ENCODE measurements around the gene ADARB2. TPM values are rescaled to one million over a fixed set of nuclear protein-coding genes. Genes with fewer than 3 reads are reported as not detected.

ADARB2 gene
- total RNA-seq, 2 donors from 2014 or later: 8.0 to 12.2 TPM

DNA sequence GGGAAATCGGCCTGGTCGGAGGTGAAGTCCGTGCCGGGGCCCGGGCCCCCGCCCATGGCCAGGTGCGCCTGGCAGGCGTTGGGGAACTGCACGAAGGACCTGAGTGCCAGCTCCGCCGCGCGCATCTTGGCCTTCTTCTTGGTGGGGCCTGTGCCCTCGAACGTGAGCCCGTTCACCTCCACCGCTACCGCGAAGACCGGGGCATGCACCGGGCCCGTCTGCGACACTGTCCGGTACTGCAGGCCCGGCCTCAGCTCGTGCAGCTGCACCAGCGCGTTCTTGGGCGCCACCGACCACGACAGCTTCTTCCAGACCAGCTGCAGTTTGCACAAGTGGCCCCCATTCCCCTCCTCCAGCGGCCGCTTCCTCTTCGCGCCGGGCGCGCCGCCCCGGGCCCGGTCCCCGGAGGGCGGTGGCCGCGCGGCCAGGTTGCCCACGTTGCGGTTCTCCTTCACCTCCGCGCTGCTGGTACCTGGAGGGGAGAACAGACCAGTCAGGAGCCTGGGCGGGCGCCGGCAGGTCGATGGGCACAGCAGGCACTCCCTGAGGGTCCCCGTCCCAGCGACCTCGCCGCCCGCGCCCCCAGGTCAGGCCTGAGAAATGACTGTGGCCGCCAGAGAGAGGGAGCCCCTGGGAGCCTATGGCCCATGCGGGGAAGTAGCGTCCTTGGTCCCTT lies 373.7 kb downstream of the ADARB2 start:
- no peaks in the 10 kb centered on the region for H3K27me3 ChIP-seq
- WGBS, 2 donors: 67 to 68% methylated on average over 20 to 55 of the region's 63 CpGs
- intact Hi-C loops (cut with DNase I): no loop called here
- no peaks in the 10 kb centered on the region for H3K9me3 ChIP-seq
- H3K36me3 ChIP-seq (replicated peaks in 1 of 2; ENCODE audit: insufficient read depth in 1 of 2, low read depth in 2 of 2): no peaks in the 10 kb centered on the region
- ATAC-seq: no peak
- H3K4me1 ChIP-seq: no peaks in the 10 kb centered on the region
- no peak overlapping the region for H3K27ac ChIP-seq
- no peak for TF ChIP-seq POLR2A (IDR thresholded peaks at IDR 0.05)
- TF ChIP-seq, protein P1, sequence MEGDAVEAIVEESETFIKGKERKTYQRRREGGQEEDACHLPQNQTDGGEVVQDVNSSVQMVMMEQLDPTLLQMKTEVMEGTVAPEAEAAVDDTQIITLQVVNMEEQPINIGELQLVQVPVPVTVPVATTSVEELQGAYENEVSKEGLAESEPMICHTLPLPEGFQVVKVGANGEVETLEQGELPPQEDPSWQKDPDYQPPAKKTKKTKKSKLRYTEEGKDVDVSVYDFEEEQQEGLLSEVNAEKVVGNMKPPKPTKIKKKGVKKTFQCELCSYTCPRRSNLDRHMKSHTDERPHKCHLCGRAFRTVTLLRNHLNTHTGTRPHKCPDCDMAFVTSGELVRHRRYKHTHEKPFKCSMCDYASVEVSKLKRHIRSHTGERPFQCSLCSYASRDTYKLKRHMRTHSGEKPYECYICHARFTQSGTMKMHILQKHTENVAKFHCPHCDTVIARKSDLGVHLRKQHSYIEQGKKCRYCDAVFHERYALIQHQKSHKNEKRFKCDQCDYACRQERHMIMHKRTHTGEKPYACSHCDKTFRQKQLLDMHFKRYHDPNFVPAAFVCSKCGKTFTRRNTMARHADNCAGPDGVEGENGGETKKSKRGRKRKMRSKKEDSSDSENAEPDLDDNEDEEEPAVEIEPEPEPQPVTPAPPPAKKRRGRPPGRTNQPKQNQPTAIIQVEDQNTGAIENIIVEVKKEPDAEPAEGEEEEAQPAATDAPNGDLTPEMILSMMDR (IDR thresholded peaks at IDR 0.05): no peak
- DNase-seq: no peak
- H3K4me3 ChIP-seq: no peak overlapping the region

DNA sequence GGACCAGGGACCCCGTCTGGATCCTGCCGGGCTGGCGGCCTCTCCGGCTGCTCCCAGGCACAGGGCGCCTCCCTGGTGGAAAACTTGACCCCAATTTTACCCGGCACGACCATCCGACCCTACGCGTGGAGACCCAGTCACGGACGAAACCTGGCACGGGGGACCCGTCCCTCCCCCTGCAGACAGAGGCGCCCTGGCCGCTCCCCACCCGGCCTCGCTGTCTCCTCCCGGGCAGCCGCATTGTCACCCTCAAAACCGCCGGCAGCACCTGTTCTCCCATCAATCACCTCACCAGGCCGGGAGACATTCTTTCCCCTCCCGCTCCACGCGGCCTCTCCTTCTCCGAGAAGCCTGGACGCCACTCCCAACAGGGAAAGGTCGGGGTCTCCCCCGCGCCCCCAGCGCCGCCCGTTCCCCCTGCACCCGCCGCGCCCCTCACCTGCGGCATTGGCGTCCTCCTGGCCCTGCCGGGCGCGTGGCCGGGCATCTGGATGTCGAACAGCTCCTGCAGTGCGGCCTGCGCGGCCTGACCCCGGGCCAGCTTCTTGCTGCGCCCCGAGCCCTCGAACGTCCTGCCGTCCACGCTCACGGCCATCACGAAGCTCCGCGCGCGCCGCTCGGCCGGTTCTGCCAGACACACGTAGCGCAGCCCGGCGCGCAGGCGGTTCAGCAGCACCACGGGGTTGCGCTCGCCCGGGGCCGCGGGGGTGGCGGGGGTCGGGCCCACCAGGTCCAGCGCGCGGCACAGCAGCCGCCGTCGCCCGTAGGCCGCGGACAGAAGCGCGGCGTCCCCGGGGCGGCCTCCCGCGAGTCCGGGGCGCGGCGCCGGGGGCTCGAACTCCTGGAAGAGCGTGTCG lies 374.5 kb downstream of the ADARB2 start:
- H3K36me3 ChIP-seq (replicated peaks in 1 of 2; ENCODE audit: insufficient read depth in 1 of 2, low read depth in 2 of 2): no peaks in the 10 kb centered on the region
- H3K4me3 ChIP-seq: no peak overlapping the region
- ATAC-seq (no peak), DNase-seq (no peak)
- WGBS, 2 donors: 73 to 77% methylated on average over 48 to 68 of the region's 101 CpGs
- no peaks in the 10 kb centered on the region for H3K4me1 ChIP-seq
- intact Hi-C loops (cut with DNase I): no loop called here
- H3K27ac ChIP-seq: no peak overlapping the region
- H3K27me3 ChIP-seq: no peaks in the 10 kb centered on the region
- TF ChIP-seq, protein P1 (IDR thresholded peaks at IDR 0.05): no peak
- no peak for TF ChIP-seq POLR2A (IDR thresholded peaks at IDR 0.05)
- H3K9me3 ChIP-seq: no peaks in the 10 kb centered on the region

DNA sequence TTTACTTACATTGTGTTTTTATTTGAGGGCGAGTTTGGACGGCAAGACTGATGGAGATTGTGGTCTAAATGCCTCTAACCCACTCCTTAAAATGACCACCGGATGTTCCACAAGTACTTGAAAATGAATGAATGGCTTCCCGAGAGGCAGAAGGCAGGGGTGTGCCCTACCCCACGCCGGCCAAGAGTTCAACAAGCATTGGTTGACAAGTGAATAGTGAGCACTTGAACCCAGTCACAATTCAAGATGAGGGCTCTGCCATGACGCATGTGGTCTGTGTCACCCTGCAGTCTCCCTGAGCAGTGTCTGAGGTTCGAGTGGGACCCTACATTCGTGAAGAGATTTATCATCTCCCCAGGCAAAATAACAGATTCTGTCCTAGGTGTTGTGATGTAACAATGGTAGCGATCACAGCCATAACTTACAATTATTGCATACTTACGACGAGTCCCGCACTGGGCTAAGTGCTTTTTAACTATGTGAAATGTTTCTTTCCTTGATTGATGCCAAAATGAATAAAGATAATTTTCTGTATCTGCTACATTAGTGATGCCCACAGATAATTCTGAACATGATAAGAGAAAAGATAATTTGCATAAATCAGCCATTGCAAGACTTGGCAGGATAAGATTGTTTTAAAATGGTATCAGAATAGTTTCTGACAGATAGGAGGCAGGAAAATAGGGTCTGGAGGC lies 375.8 kb downstream of the ADARB2 start:
- Histone ChIP-seq H3K4me3 (no peak overlapping the region), H3K4me1 (no peaks in the 10 kb centered on the region), H3K36me3 (replicated peaks in 1 of 2; ENCODE audit: insufficient read depth in 1 of 2, low read depth in 2 of 2) (no peaks in the 10 kb centered on the region), H3K27me3 (no peaks in the 10 kb centered on the region), H3K9me3 (no peaks in the 10 kb centered on the region), H3K27ac (no peak overlapping the region)
- DNase-seq (no peak), ATAC-seq (no peak)
- 65 to 73% methylated on average over 13 of the region's 13 CpGs for WGBS, 2 donors
- TF ChIP-seq, protein P1 (IDR thresholded peaks at IDR 0.05): no peak
- no peak for TF ChIP-seq POLR2A (IDR thresholded peaks at IDR 0.05)
- intact Hi-C loops (cut with DNase I): no loop called here

DNA sequence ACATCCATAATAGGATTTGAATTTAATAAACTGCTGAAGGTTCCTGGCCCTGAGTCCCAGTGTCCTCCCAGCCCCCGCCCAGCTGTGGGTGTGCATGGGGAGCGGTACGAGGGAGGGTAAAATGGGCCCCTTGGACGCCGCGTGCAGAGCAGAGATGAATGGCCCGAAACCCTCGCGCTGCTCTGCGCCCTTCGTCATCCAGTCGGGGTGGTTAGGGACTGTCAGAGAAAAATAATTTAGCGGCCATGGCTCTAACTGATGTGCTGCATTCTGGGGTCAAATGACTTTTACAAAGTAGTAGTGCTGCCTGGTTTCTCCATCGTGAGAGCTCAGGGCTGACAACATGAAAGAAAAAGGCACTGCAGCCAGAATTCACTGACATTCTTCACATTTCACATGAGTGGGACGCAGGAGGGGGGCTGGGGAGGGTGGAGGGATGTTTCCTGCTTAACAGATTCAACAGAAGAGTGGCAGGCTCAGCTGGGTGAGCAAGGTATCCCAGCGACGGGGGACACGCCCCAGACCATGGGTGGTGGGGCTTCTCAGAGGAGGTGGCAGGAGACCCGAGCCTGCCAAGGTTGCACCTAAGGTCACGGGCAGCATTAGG lies 376.7 kb downstream of the ADARB2 start:
- Histone ChIP-seq H3K36me3 (replicated peaks in 1 of 2; ENCODE audit: insufficient read depth in 1 of 2, low read depth in 2 of 2) (no peaks in the 10 kb centered on the region), H3K27me3 (no peaks in the 10 kb centered on the region), H3K27ac (no peak overlapping the region), H3K4me3 (no peak overlapping the region), H3K4me1 (no peaks in the 10 kb centered on the region), H3K9me3 (no peaks in the 10 kb centered on the region)
- intact Hi-C loops (cut with DNase I): no loop called here
- WGBS, 2 donors: 38 to 39% methylated on average over 20 of the region's 20 CpGs
- DNase-seq: no peak
- no peak for ATAC-seq
- no peak for TF ChIP-seq POLR2A (IDR thresholded peaks at IDR 0.05)
- TF ChIP-seq, protein P1 (IDR thresholded peaks at IDR 0.05): no peak
